T-cell (primary cell): ENCODE measurements around the gene CARS2. TPM values are rescaled to one million over a fixed set of nuclear protein-coding genes. Genes with fewer than 3 reads are reported as not detected.
"Not testable (repeated sequence)": the region's sequence is repeated elsewhere in the genome, so short reads cannot be mapped to it uniquely, and the experiment has no call there.

ENCODE experiments used
- ATAC-seq, 4 experiments: fragments of 200-7000 bp in 3 of 4; fragments of 150-1000 bp in 1 of 4; cut with Tn5 transposase; replicated peaks in 1 of 4; 1 replicate in 3 of 4; 2 replicates in 1 of 4; pipeline ENCODE4 v1.10.0; 2021; ENCODE audit warnings: moderate library complexity in 3 of 4, mild to moderate bottlenecking in 2 of 4, moderate number of reproducible peaks in 1 of 4
- CTCF ChIA-PET, 2 donors: fragments of 300-600 bp; sonication (Branson Sonifier 250); formaldehyde crosslinking; loops; one replicate each; lab custom pipeline; 2022; ENCODE audit warnings: antibody characterized with exemption in 2 of 2; lab: Charles Lee
- POLR2A ChIA-PET, 2 donors: fragments of 300-600 bp; sonication (Branson Sonifier 250); formaldehyde crosslinking; loops; one replicate each; lab custom pipeline; 2022; ENCODE audit warnings: antibody characterized with exemption in 2 of 2; lab: Charles Lee
- DNase-seq, 35 experiments: peaks; one replicate each; pipeline versions ENCODE4 v3.0.0 to v3.0.0-alpha.2; 2013 to 2023
- H3K27ac ChIP-seq: one replicate; pipeline ENCODE4 v1.5.1; 2013; ENCODE audit warnings: low read length
- H3K27me3 ChIP-seq, 2 experiments: replicated peaks in 1 of 2; 1 replicate in 1 of 2; 2 replicates in 1 of 2; pipeline versions ENCODE4 v1.6.1 to v1.7.0; 2013; ENCODE audit warnings: low read length in 1 of 2, mixed read lengths in 1 of 2; ENCODE audit not compliant: control insufficient read depth in 2 of 2, insufficient read depth in 2 of 2; ENCODE audit errors: extremely low read depth in 1 of 2
- H3K36me3 ChIP-seq, 2 donors: 1 replicate in 1 of 2; 2 replicates in 1 of 2; pipeline versions ENCODE4 v1.6.1 to v1.7.0; 2013; ENCODE audit warnings: low read length in 1 of 2; ENCODE audit not compliant: control insufficient read depth in 2 of 2, insufficient read depth in 1 of 2; ENCODE audit errors: extremely low read depth in 1 of 2
- H3K4me1 ChIP-seq, 2 experiments: 1 replicate in 1 of 2; 2 replicates in 1 of 2; pipeline versions ENCODE4 v1.6.1 to v1.7.0; 2013; ENCODE audit warnings: low read length in 2 of 2, mixed read lengths in 1 of 2; ENCODE audit not compliant: insufficient read depth in 2 of 2, control insufficient read depth in 1 of 2; ENCODE audit errors: extremely low read depth in 1 of 2
- H3K4me3 ChIP-seq, 2 donors: 1 replicate in 1 of 2; 2 replicates in 1 of 2; pipeline versions ENCODE4 v1.5.1 to v1.7.0; 2013; ENCODE audit warnings: mild to moderate bottlenecking in 2 of 2, low read length in 1 of 2, moderate library complexity in 1 of 2; ENCODE audit not compliant: control insufficient read depth in 1 of 2; ENCODE audit errors: extremely low read depth in 1 of 2
- H3K9me3 ChIP-seq: 2 replicates; pipeline ENCODE4 v1.7.0; 2013
- H3K27ac Mint-ChIP-seq, 2 donors: one replicate each; pipeline ENCODE4 v1.8.0; 2020 to 2021; ENCODE audit warnings: mild to moderate bottlenecking in 2 of 2, mixed read lengths in 2 of 2
- H3K27me3 Mint-ChIP-seq, 2 donors: one replicate each; pipeline ENCODE4 v1.8.0; 2021 to 2022; ENCODE audit warnings: mixed read lengths in 2 of 2
- H3K36me3 Mint-ChIP-seq: one replicate; pipeline ENCODE4 v1.8.0; 2021; ENCODE audit warnings: mixed read lengths
- H3K4me1 Mint-ChIP-seq, 3 donors: one replicate each; pipeline ENCODE4 v1.8.0; 2020 to 2022; ENCODE audit warnings: mixed read lengths in 3 of 3, mild to moderate bottlenecking in 1 of 3
- H3K4me3 Mint-ChIP-seq, 3 donors: one replicate each; pipeline ENCODE4 v1.8.0; 2020 to 2022; ENCODE audit warnings: mild to moderate bottlenecking in 3 of 3, mixed read lengths in 3 of 3, moderate library complexity in 3 of 3
- H3K9me3 Mint-ChIP-seq, 3 donors: one replicate each; pipeline ENCODE4 v1.8.0; 2020 to 2022; ENCODE audit warnings: mixed read lengths in 3 of 3
- WGBS: methylation state at CpG from one replicate; pipeline ENCODE4 v1.1.5; 2013; ENCODE audit warnings: missing lambda C conversion rate; ENCODE audit not compliant: insufficient coverage; 5-methylcytosine and 5-hydroxymethylcytosine counted together
- total RNA-seq, 35 experiments: library from RNA in 6 of 35; stranded (reverse) in 6 of 35; fragments of 120-200 nt in 1 of 35; gene quantifications; one replicate each; pipeline versions ENCODE4 v1.2.1 to v1.2.4 and lab custom pipeline; 2013 to 2026

CARS2 gene
- total RNA-seq, 5 donors from 2014 or later (not counting 1 experiment from before 2014, with no cell fraction given), result 74.2 to 102 (median 85.4) TPM

DNA sequence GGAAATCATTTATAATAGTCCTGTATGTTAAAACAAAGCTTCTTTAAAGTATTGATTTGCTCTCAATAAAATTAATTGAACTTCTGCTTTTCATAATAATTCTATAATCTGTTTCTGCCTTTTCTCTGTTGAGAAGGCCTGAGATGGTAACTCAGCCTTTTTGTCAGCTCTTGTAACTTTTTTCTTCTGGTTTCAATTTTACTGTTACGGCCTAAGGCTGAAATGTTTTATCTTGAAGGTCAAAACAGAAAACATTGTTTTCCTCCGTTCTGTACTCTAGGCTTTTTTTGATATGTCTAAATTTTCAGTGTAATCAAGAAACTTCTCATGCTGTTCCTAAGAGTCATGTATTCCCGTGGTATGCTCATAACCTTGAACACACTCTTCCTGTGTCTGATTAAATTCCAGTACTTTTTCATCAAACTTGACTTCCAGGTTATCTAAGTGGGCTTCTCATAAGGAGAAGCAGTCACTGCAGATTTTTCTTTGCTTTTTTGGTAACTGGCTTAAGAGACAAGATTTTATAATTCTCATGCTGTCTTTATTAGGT lies 98.2 kb downstream of the CARS2 start:
- no peak for DNase-seq
- ChIA-PET CTCF (no interaction called here), POLR2A (interaction anchor here in 1 of 2 donors (0.7 kb wide), 1 partner anchor 13 kb away, joined by 4 read pairs; no protein-coding TSS in a partner anchor)
- Histone ChIP-seq H3K9me3 (no peaks in the 10 kb centered on the region), H3K27me3 (peaks cover 0 to 2% of the 10 kb centered on the region in 2 experiments), H3K27ac (no peak overlapping the region), H3K36me3 (no peaks in the 10 kb centered on the region), H3K4me1 (peaks cover 0 to 5% of the 10 kb centered on the region in 2 experiments), H3K4me3 (no peak overlapping the region)
- Mint-ChIP-seq H3K4me3 (no peak overlapping the region), H3K27ac (no peak overlapping the region), H3K4me1 (peaks cover 0 to 7% (median 0%) of the 10 kb centered on the region in 3 donors), H3K27me3 (peaks cover under 1 to 5% of the 10 kb centered on the region in 2 donors), H3K36me3 (no peaks in the 10 kb centered on the region), H3K9me3 (no peaks in the 10 kb centered on the region)
- WGBS, result no CpG with 5 or more reads among the region's 3 CpGs
- no peak for ATAC-seq

DNA sequence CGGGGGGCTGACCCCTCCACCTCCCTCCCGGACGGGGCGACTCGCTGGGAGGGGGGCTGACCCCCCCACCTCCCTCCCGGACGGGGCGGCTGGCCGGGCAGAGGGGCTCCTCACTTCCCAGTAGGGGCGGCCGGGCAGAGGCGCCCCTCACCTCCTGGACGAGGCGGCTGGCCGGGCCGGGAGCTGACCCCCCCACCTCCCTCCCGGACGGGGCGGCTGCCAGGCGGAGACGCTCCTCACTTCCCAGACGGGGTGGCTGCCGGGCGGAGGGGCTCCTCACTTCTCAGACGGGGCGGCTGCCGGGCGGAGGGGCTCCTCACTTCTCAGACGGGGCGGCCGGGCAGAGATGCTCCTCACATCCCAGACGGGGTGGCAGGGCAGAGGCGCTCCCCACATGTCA lies 99.6 kb downstream of the CARS2 start:
- H3K27me3 Mint-ChIP-seq, H3K27ac Mint-ChIP-seq, H3K9me3 ChIP-seq, H3K27ac ChIP-seq, CTCF ChIA-PET, DNase-seq, H3K4me3 ChIP-seq, H3K4me1 ChIP-seq, H3K27me3 ChIP-seq, H3K4me3 Mint-ChIP-seq, POLR2A ChIA-PET, ATAC-seq, H3K9me3 Mint-ChIP-seq, H3K36me3 Mint-ChIP-seq, H3K4me1 Mint-ChIP-seq, H3K36me3 ChIP-seq: not testable (repeated sequence)
- WGBS, result no CpG with 5 or more reads among the region's 33 CpGs

DNA sequence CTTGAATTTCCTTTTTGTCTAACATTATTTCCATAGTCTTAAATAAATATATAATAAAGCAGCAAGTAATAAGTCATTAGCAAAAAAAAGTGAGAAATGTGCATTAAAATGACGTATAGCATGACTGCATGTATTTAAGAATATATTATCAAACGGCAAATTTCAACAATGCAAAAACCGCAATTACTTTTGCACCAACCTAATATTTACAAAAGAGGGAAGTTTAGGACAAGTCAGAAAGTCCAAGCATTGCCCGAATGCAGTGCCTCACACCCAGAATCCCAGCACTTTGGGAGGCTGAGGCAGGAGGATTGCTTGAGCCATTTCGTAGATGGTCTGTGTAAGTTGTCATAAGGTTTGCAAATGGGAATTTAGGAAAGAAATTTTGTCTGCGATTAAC lies 100.8 kb downstream of the CARS2 start:
- Mint-ChIP-seq H3K9me3 (no peaks in the 10 kb centered on the region), H3K4me1 (no peaks in the 10 kb centered on the region), H3K4me3 (no peak overlapping the region), H3K27ac (no peak overlapping the region), H3K27me3 (peaks cover 5 to 8% of the 10 kb centered on the region in 2 donors), H3K36me3 (no peaks in the 10 kb centered on the region)
- POLR2A ChIA-PET, result no interaction called here
- H3K27me3 ChIP-seq, result peaks cover 0 to 2% of the 10 kb centered on the region in 2 experiments
- no peak overlapping the region for H3K27ac ChIP-seq
- DNase-seq (no peak), ATAC-seq (no peak)
- no peak overlapping the region for H3K4me3 ChIP-seq
- H3K36me3 ChIP-seq, result no peaks in the 10 kb centered on the region
- no peaks in the 10 kb centered on the region for H3K4me1 ChIP-seq
- no CpG with 5 or more reads among the region's 6 CpGs for WGBS
- CTCF ChIA-PET, result no interaction called here
- H3K9me3 ChIP-seq, result no peaks in the 10 kb centered on the region

DNA sequence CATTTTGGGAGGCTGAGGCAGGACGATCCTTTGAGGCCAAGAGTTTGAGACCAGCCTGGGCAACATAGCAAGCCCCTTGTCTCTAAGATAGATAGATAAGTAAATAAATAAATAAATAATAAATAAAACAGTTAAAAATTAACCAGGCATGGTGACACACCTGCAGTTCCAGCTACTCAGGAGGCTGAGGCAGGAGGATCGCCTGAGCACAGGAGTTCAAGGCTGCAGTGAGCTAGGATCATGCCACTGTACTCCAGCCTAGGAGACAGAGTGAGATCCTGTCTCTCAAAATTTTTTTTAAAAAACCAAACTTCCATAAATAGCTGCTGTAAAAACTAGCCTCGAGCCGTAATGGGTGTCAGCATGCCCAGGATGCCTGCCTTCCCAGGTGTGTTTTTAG lies 104.9 kb downstream of the CARS2 start:
- ChIA-PET POLR2A (no interaction called here), CTCF (no interaction called here)
- no peak overlapping the region for H3K27ac Mint-ChIP-seq
- Histone ChIP-seq H3K4me3 (no peak overlapping the region), H3K9me3 (no peaks in the 10 kb centered on the region), H3K27me3 (peaks cover 0 to 2% of the 10 kb centered on the region in 2 experiments), H3K4me1 (no peaks in the 10 kb centered on the region), H3K27ac (no peak overlapping the region), H3K36me3 (no peaks in the 10 kb centered on the region)
- DNase-seq (no peak), ATAC-seq (no peak)
- no peaks in the 10 kb centered on the region for H3K9me3 Mint-ChIP-seq
- no peak overlapping the region for H3K4me3 Mint-ChIP-seq
- no peaks in the 10 kb centered on the region for H3K36me3 Mint-ChIP-seq
- 68% methylated on average over 3 of the region's 4 CpGs for whole genome bisulfite sequencing
- H3K4me1 Mint-ChIP-seq, result no peaks in the 10 kb centered on the region
- peaks cover 5 to 8% of the 10 kb centered on the region in 2 donors for H3K27me3 Mint-ChIP-seq

DNA sequence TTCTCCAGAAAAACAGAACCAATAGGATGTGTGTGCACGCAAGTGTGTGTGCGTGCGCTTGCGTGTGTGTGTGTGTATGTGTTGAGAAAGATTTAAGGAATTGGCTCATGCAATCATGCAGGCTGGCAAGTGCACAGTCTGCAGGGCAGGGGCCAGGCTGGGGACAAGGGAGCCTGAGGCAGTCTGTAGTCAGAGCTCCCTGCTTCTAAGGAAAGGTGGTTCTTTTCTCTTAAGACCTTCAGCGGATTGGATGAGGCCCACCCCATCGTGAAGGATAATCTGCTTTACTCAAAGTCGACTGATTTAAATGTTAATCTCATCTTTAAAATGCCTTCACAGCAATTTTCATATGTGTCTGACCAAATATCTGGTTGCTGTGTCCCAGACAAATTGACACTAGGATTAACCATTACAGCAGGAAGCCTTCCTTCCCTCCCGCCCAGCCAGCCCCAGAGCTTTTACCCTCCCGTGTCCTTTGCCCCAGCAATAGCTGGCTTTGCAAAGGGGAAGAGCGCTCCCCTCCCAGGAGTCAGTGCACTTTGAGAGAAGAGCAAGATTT lies 105.6 kb downstream of the CARS2 start:
- Mint-ChIP-seq H3K27ac (no peak overlapping the region), H3K4me3 (no peak overlapping the region), H3K4me1 (no peaks in the 10 kb centered on the region), H3K36me3 (no peaks in the 10 kb centered on the region), H3K9me3 (no peaks in the 10 kb centered on the region), H3K27me3 (peaks cover 5 to 8% of the 10 kb centered on the region in 2 donors)
- Histone ChIP-seq H3K27ac (no peak overlapping the region), H3K27me3 (peaks cover 0 to 2% of the 10 kb centered on the region in 2 experiments), H3K36me3 (no peaks in the 10 kb centered on the region), H3K4me1 (no peaks in the 10 kb centered on the region), H3K4me3 (no peak overlapping the region), H3K9me3 (no peaks in the 10 kb centered on the region)
- DNase-seq, result no peak
- no peak for ATAC-seq
- ChIA-PET POLR2A (no interaction called here), CTCF (no interaction called here)
- WGBS, result 89% methylated on average over 5 of the region's 10 CpGs

DNA sequence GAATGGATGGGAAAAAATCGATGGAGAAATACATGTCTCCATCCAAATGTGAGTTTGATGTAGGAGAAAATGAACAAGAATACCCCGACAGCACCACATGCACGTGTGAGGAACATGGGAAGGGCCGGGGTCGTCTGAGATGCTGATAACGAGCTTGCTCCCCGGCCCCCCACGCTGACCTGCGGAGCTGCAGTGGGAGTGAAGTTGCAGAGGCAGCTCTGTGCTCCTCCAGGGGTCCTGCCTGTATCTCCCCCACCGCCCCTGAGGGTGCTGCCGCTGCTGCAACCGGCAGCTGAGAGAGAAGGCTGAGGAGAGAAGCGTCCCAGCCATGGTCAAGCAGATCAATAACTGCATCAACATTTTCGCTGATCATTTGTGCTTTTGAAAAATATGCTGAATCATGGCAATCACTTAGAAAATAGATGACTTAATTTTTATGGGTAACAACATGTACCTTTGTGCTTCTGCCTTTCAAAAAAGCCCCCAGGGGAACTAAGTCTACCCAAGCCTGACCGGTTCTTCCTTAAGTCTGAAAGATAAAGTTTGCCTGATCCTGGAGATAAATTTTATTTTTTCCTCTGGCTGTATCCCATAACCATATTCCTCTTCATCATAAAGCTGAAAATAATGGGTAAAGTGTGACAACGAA lies 108.8 kb downstream of the CARS2 start:
- H3K27ac Mint-ChIP-seq, result no peak overlapping the region
- ChIA-PET POLR2A (interaction anchor here in 1 of 2 donors (0.6 kb wide), 1 partner anchor 57 kb away, joined by 7 read pairs; no protein-coding TSS in a partner anchor), CTCF (interaction anchor here in 1 of 2 donors (0.7 kb wide), 1 partner anchor 490 kb away, joined by 3 read pairs; no protein-coding TSS in a partner anchor)
- Histone ChIP-seq H3K9me3 (no peaks in the 10 kb centered on the region), H3K4me1 (no peaks in the 10 kb centered on the region), H3K27me3 (peaks cover 0 to 3% of the 10 kb centered on the region in 2 experiments), H3K36me3 (no peaks in the 10 kb centered on the region), H3K27ac (no peak overlapping the region), H3K4me3 (no peak overlapping the region)
- no peaks in the 10 kb centered on the region for H3K36me3 Mint-ChIP-seq
- H3K9me3 Mint-ChIP-seq, result no peaks in the 10 kb centered on the region
- peaks cover 0 to 2% (median 0%) of the 10 kb centered on the region in 3 donors for H3K4me1 Mint-ChIP-seq
- WGBS, result 83% methylated on average over 10 of the region's 16 CpGs
- H3K4me3 Mint-ChIP-seq, result no peak overlapping the region
- peaks cover 2 to 4% of the 10 kb centered on the region in 2 donors for H3K27me3 Mint-ChIP-seq
- ATAC-seq (no peak), DNase-seq (no peak)
